ENCODE data around the gene CDKN1A. TPM values are rescaled to one million over a fixed set of nuclear protein-coding genes. Genes with fewer than 3 reads are reported as not detected.

CDKN1A gene
- total RNA-seq (100 to 1,000 TPM in 4 of 9 donors, 10 to 100 TPM in 5; 27.5 to 164 (median 99.8) TPM), polyA plus RNA-seq (100 to 1,000 TPM in 1 of 2 donors, 10 to 100 TPM in 1; 36.2 to 658 TPM)
- long read RNA-seq, donor 1, transcript CDKN1A-203 (3 exons, 2,267 nt): minor isoform, 6 of 146 reads
- long read RNA-seq, donor 1, transcript CDKN1A-201 (3 exons, 2,180 nt): major isoform, 89 of 146 reads
- long read RNA-seq, donor 1, partial matches to known transcripts: 18 of 146 reads
- long read RNA-seq, donor 1, other reads (novel, unspliced or antisense): 33 of 146 reads
- long read RNA-seq, donor 2, transcript CDKN1A-203 (3 exons, 2,267 nt): minor isoform, 33 of 898 reads
- long read RNA-seq, donor 2, transcript CDKN1A-201 (3 exons, 2,180 nt): major isoform, 766 of 898 reads
- long read RNA-seq, donor 2, partial matches to known transcripts: 73 of 898 reads
- long read RNA-seq, donor 2, other reads (novel, unspliced or antisense): 24 of 898 reads
- long read RNA-seq, donor 3, transcript CDKN1A-201 (3 exons, 2,180 nt): major isoform, 211 of 289 reads
- long read RNA-seq, donor 3, transcript CDKN1A-203 (3 exons, 2,267 nt): minor isoform, 8 of 289 reads
- long read RNA-seq, donor 3, partial matches to known transcripts: 61 of 289 reads
- long read RNA-seq, donor 3, other reads (novel, unspliced or antisense): 8 of 289 reads

GRCh38 chr6:36678488-36679042, at the start of gene CDKN1A:
Gene CDKN1A (plus strand): TSS chr6:36678714. CDS start chr6:36684102, 5,388 bp downstream.
- peak; percentile 90 to 95 (median 94) for DNase-seq
- Histone ChIP-seq H3K27ac (peak within 1 kb of the TSS; percentile 93 to 100 (median 99)), H3K4me1 (peaks cover 0 to 68% (median 38%) of the 10 kb centered on the region in 12 donors), H3K27me3 (no peaks in the 10 kb centered on the region), H3K36me3 (peaks cover 0 to 16% (median 4%) of the 10 kb centered on the region in 9 donors), H3K4me3 (peak within 1 kb of the TSS; percentile 69 to 96 (median 86)), H3K9me3 (no peaks in the 10 kb centered on the region)
- TF ChIP-seq CTCF (IDR thresholded peaks at IDR 0.05) (peak in 3 of 12 donors; percentile 8 to 35 (median 13)), POLR2A (IDR thresholded peaks at IDR 0.05) (peak; percentile 94 to 100)
- intact Hi-C loops (cut with DNase I): loop anchor here in 7 of 10 donors (1.0 to 10.0 kb wide), 9 partner anchors 50 to 256 kb away; partner anchors contain the start of genes KCTD20 (in 1 of the 7), PXT1 (in 1 of the 7), SRSF3 (in 1 of the 7) and STK38 (in 1 of the 7)
- WGBS, 4 donors: 0 to 1% (median 1%) methylated on average over 34 to 63 of the region's 63 CpGs
- ATAC-seq: peak; percentile 77 to 89 (median 82)

GRCh38 chr6:36629784-36630183, 48.7 kb upstream of the CDKN1A start:
- no peaks in the 10 kb centered on the region for H3K36me3 ChIP-seq
- no peaks in the 10 kb centered on the region for H3K27me3 ChIP-seq
- ATAC-seq (no peak), DNase-seq (no peak)
- no peaks in the 10 kb centered on the region for H3K9me3 ChIP-seq
- no peak overlapping the region for H3K4me3 ChIP-seq
- peak overlapping the region in 5 of 12 donors; percentile 68 to 84 (median 71) for H3K27ac ChIP-seq
- WGBS, 4 donors: 94 to 97% (median 95%) methylated on average over 10 to 11 of the region's 11 CpGs
- no peak for TF ChIP-seq CTCF (IDR thresholded peaks at IDR 0.05)
- no peak for TF ChIP-seq POLR2A (IDR thresholded peaks at IDR 0.05)
- peaks cover 0 to 61% (median 30%) of the 10 kb centered on the region in 12 donors for H3K4me1 ChIP-seq
- intact Hi-C loops (cut with DNase I): loop anchor here in 7 of 10 donors (2.0 to 10.0 kb wide), 7 partner anchors 48 to 345 kb away; partner anchors contain the start of gene CDKN1A (in 2 of the 7)

GRCh38 chr6:36631326-36632011, 47.0 kb upstream of the CDKN1A start:
- no peaks in the 10 kb centered on the region for H3K9me3 ChIP-seq
- WGBS, 4 donors: 59 to 73% (median 68%) methylated on average over 14 of the region's 14 CpGs
- peaks cover 0 to 53% (median 27%) of the 10 kb centered on the region in 12 donors for H3K4me1 ChIP-seq
- H3K27me3 ChIP-seq: no peaks in the 10 kb centered on the region
- no peak for ATAC-seq
- H3K36me3 ChIP-seq: no peaks in the 10 kb centered on the region
- no peak overlapping the region for H3K27ac ChIP-seq
- intact Hi-C loops (cut with DNase I): no loop called here
- TF ChIP-seq POLR2A (IDR thresholded peaks at IDR 0.05) (no peak), CTCF (IDR thresholded peaks at IDR 0.05) (no peak)
- no peak overlapping the region for H3K4me3 ChIP-seq
- DNase-seq: no peak

Measured in heart left ventricle (tissue), 16 donors.